ENCODE results near the gene PDE7B. TPM values are rescaled to one million over a fixed set of nuclear protein-coding genes. Genes with fewer than 3 reads are reported as not detected.

The PDE7B gene
- total and polyA plus RNA-seq, 9 of the 15 experiments (the other 6 are each of a cell fraction or from before 2014, with no cell fraction given), result 0.01 TPM; not detected in 8

DNA sequence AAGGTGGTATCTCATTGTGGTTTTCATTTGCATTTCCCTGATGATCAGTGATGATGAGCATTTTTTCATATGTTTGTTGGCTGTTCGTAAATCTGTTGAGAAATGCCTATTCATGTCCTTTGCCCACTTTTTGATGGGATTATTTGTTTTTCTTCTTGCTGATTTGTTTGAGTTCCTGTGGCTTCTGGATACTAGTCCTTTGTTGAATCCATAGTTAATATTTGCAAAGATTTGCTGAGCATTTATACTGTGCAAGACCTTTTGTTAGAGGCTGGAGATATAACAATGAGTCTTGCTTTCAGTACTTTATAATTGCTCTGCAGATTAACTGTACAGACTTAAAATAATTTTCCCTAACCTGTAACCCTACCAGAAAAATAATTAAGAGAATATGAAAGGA, 35.6 kb downstream of the PDE7B start:
- no peak overlapping the region for H3K4me2 ChIP-seq (ENCODE audit: insufficient read depth, low read length)
- no TSS peak for BruUV-seq (replicated peaks)
- ATAC-seq (no peak), FAIRE-seq (no peak), DNase-seq (ENCODE audit: extremely low read depth in 1 of 4, low spot score in 3 of 4) (no peak)
- CTCF ChIA-PET (ENCODE audit: low intra/inter-chr PET ratio), result no interaction called here
- H4K20me1 ChIP-seq (replicated peaks; ENCODE audit: control insufficient read depth, insufficient read depth, low read length), result no peaks in the 10 kb centered on the region
- in situ Hi-C loops (cut with MboI), result no loop called here
- H3K9ac ChIP-seq (ENCODE audit: insufficient read depth in 1 of 2, low read depth in 2 of 2, low read length in 2 of 2), result no peak overlapping the region
- H3K4me3 ChIP-seq, result no peak overlapping the region
- intact Hi-C loops (cut with micrococcal nuclease), result no loop called here
- H2AFZ ChIP-seq (ENCODE audit: low read depth, low read length), result no peak overlapping the region
- no peaks in the 10 kb centered on the region for H3K4me1 ChIP-seq (replicated peaks in 1 of 2; ENCODE audit: control insufficient read depth in 2 of 2, insufficient read depth in 2 of 2, low read length in 2 of 2)
- POLR2A ChIA-PET, result no interaction called here
- H3K79me2 ChIP-seq (ENCODE audit: control insufficient read depth, insufficient read depth, low read length), result no peaks in the 10 kb centered on the region
- H3K27me3 ChIP-seq (ENCODE audit: control insufficient read depth in 2 of 2, insufficient read depth in 2 of 2, low read length in 2 of 2), result no peaks in the 10 kb centered on the region; a peak in 1 of 5 replicates
- H3K9me1 ChIP-seq (ENCODE audit: control insufficient read depth, insufficient read depth, low read length), result no peaks in the 10 kb centered on the region
- H3K27ac ChIP-seq (ENCODE audit: extremely low read depth, low read depth, low read length), result no peak overlapping the region
- H3K9me3 ChIP-seq (replicated peaks; ENCODE audit: control insufficient read depth, insufficient read depth, low read depth, low read length), result no peaks in the 10 kb centered on the region
- TF ChIP-seq ZNF347 (CRISPR knock-in tag; IDR thresholded peaks at IDR 0.05; ENCODE audit: low read depth), result no peak
- no peak for TF ChIP-seq ZNF76 (CRISPR knock-in tag; IDR thresholded peaks at IDR 0.05; ENCODE audit: borderline replicate concordance)
- no peak for TF ChIP-seq MECOM (CRISPR knock-in tag; IDR thresholded peaks at IDR 0.05)
- TF ChIP-seq NFE2L1 (tag; IDR thresholded peaks at IDR 0.05; ENCODE audit: borderline replicate concordance, low read depth), result no peak
- no peak for TF ChIP-seq SMC3 (conservative IDR thresholded peaks at IDR 0.05; ENCODE audit: insufficient read depth, low read depth, low read length)
- no peak for TF ChIP-seq NR4A1 (CRISPR knock-in tag; IDR thresholded peaks at IDR 0.05)
- TF ChIP-seq NR4A1 (tag; IDR thresholded peaks at IDR 0.05), result no peak
- no peak for TF ChIP-seq EP300 (IDR thresholded peaks at IDR 0.05; ENCODE audit: low read length)
- no peak for TF ChIP-seq SREBF2 (CRISPR knock-in tag; IDR thresholded peaks at IDR 0.05)
- TF ChIP-seq EHMT2 (IDR thresholded peaks at IDR 0.05), result no peak
- no peak for TF ChIP-seq KHSRP (IDR thresholded peaks at IDR 0.05)
- no peak for TF ChIP-seq POLR2A (conservative IDR thresholded peaks at IDR 0.05)
- TF ChIP-seq GABPB1 (CRISPR knock-in tag; IDR thresholded peaks at IDR 0.05), result no peak
- TF ChIP-seq BCL6 (CRISPR knock-in tag; IDR thresholded peaks at IDR 0.05), result no peak
- no peak for TF ChIP-seq SETDB1 (IDR thresholded peaks at IDR 0.05; ENCODE audit: low read length)
- TF ChIP-seq VEZF1 (CRISPR knock-in tag; IDR thresholded peaks at IDR 0.05), result no peak
- no peaks in the 10 kb centered on the region for H3K36me3 ChIP-seq (ENCODE audit: control insufficient read depth, insufficient read depth, low read length)
- WGBS (ENCODE audit: insufficient coverage, low coverage, missing lambda C conversion rate), result 0% methylated on average over 1 of the region's 1 CpG
